ENCODE results near the gene SH2D1A.
"Not testable (repeated sequence)": the region's sequence is repeated elsewhere in the genome, so short reads cannot be mapped to it uniquely, and the experiment has no call there.

The SH2D1A gene

DNA sequence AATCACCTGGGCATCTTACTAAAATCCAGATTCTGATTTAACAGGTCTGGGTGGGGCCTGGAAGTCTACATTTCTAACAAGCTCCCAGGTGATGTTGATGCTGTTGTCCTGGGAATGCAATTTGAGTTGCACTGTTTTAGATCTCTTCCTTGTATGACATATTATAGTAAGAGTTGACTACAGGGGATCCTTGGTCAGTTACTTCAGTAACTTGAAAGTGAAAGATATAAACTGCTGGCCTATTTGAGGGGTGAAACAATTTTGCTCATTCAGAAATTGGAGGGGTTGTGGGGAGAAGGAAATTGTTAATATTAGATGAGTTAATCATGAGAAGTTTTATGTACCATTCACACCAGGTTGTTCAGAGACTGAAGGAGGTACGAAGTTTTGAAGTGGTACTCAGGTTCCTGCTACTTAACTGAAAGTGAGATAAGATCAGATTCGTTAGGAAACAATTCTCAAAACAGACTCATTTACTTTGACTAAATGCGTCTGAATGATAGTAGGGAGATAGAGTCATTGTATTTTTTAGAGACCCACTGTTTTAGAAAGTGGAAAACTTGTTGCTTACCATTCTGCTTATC is 12.5 kb downstream of the SH2D1A start:
- no peak for DNase-seq

DNA sequence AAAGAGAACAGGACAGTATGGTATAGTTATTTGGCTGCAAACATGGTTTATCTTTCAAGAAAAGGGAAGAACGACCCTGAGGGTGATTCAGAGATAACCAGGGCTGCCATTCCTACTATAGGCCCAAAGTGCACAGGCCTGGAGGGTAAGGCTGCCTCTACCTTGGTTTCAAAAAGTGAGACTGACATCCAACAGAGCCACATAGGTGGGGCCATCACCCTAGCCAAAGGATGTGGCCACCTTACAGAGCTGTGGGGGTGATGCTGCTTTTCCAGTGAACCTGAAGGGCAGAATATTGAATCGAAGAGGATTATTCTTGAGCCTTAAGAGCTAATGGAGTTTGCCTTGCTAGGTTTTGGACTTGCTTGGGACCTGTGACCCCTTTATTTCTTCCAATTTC is 15.7 kb downstream of the SH2D1A start:
- no peak for DNase-seq

DNA sequence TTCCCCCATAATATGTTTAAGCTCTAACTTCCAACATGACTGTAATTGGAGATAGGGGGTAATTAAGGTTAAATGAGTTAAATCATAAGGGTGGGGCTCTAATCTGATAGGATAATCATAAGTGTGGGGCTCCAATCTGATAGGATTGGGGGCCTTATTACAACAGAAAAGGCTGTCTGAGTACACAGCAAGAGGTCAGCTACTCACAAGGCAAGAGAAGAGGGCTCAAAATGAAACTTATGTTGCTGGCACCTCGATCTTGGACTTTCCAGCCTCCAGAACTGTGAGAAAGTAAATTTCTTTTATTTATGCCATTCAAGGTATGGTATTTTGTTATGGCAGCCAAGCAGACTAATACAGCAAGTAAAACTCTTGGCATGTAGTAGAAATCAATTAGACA is 16.4 kb downstream of the SH2D1A start:
- no peak for DNase-seq

DNA sequence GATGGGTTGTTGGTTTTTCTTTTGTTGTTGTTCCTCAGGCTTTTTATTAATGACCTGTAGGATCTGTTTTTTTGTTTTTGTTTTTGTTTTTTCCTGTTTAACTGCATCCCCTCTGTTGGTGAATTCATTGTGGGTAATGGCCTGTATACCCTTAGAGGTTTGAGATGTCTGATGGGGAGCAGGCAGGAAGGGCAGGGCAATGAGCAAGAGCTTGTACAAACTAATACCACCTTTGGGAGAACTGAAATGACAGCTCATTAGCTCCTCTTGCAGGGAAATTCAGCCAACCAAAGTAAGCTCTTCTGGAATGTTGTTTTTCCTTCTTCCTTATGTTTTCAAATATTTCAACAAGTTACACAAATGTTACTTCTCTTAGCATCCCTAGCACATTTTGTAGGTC is 23.4 kb downstream of the SH2D1A start:
- DNase-seq: no peak

DNA sequence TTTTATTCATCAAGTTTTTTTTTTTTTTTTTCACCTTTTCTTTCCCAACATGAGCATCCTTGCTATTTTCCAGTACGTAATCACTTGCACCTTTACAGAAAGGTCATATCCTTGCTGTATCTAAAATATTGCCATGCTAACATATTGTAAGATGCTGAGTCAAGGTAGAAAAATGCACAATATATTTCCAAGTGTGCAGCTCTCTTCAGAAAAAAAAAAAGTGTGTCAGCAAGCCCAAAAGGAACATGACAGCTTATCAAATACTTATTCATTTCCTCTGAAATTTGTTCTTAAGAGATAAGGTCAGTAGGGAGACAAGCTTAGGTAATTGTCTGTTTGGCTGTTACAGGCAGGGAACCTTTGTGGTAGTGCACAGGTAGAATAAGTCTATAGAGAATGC is 27.0 kb downstream of the SH2D1A start:
- DNase-seq: no peak

DNA sequence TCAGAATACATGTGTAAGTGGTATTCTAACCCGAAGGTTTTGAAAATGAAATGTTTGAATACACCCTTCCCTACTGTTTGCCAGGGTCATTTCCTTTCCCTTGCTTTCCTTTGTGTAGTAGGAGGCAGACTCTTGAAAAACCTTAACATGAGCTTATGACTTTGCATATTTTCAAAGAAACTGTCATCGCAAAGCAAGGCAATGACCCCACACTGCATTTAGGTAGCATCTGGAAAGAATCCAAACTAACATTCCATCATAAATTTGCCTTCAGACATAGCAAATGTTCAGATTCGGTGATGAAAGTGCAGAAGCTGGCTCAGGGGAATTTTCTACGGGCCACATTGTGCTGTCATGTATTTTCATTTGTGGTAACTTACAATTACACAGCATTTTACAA is 32.3 kb downstream of the SH2D1A start:
- DNase-seq: no peak

DNA sequence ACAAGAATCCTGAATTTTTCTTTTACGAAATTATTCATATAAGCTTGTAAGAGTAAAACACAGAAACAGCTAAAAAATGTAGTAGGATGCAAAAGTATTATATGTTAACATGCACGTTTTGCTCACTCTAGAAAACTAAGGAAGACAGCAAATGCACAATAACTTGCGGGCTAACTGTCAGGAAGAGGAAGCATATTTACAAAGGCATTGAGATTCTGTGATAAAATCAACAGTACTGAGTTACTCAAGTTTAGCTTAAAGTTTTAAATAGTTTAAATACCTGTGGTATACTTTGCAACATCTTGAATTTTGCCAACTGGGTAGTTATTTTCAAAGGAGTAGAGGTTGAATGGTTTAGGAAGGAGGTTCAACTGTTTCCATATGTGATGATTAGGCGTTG is 37.0 kb downstream of the SH2D1A start:
- DNase-seq: no peak

DNA sequence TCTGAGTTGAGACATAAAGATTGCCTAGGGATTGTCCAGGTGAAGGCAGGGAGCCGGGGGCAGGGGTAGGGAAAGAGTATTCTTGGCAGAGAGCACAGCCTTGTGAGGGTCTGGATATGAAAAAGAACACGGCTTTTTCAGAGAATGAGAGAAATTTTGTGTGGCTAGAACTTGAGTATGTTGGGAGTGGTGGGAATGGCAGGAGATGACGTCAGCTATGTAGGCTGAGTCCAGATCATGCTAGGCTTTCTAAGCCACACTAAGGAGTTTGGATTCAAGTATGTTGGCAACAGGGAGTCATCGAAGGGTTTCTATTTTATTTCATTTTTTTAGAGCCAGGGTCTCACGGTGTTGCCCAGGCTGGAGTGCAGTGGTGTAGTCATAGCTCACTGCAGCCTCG is 40.0 kb downstream of the SH2D1A start:
- DNase-seq: no peak

DNA sequence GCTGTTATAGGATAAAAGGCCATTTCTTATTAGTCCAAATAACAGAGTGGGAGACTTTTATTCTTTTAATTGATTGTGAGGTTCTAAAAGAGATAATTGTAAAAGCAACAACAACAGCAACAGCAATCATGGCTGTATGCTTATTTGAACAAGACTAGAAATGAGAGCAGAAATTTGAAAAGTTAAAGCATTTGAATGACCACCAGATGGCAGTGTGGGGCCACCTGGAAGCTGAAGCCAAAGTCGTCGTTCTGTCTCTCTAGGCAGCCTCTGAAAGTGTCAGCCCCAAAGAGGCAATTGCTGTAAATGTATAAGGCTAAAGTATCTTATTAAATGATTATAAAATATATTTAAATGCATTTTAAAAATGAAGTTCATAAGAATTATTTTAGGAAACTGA is 42.2 kb downstream of the SH2D1A start:
- no peak for DNase-seq

DNA sequence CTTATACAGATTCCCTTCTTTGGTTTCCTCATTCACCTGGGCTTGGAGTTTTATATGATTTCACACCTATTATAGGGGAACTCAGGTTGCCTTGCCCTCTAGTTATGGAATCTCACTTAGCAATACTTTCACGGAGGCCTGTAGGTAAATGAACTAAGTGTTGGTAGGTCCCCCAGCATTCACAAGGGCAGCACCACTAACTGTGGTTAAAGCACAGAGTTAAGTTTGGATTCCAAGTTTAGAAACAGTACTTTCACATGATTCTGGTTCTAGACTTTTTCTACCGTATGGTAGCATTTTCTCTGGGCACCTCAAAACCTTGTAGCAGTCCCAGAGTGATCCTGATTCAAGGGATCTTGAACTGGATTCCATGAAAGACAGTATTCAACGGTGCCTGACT is 46.4 kb downstream of the SH2D1A start:
- no peak for DNase-seq

DNA sequence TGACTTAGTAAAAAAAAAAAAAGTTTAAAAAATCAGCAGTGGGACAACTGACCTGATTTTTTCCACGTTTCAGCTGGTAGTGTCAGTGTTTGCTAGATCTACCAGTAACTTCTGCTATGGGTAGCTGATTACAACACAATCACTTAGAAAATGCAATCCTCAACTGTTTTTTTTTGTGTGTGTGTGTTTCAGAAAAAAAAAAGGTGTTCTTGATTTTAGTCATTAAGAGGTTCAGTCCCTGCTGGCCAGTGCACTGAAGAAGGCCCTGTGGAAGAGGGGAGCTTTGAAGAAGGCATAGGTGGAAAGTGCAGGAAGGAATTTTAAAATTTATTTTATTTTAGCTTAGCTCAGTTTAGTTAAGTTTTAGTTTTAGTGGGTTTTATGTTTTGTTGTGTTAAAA is 46.9 kb downstream of the SH2D1A start:
- DNase-seq: no peak

DNA sequence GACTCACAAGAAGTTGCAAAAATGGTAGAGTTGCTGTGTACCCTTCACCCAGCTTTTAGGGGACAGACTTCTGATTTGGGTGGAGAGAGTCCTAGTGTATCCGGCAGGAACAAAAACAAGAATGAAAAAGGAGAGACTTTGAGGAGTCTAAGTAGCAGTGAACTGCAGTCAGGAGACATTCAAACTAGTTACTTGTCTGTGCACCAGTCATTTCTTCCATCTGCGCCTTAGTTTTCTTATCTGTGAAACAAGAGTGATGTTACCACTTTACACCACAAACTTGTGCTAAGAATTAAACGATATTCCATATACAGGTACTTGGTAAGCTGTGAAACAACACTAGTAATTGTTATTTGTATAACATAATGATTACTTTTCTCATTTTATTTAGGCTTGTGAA is 47.3 kb downstream of the SH2D1A start:
- DNase-seq: no peak

DNA sequence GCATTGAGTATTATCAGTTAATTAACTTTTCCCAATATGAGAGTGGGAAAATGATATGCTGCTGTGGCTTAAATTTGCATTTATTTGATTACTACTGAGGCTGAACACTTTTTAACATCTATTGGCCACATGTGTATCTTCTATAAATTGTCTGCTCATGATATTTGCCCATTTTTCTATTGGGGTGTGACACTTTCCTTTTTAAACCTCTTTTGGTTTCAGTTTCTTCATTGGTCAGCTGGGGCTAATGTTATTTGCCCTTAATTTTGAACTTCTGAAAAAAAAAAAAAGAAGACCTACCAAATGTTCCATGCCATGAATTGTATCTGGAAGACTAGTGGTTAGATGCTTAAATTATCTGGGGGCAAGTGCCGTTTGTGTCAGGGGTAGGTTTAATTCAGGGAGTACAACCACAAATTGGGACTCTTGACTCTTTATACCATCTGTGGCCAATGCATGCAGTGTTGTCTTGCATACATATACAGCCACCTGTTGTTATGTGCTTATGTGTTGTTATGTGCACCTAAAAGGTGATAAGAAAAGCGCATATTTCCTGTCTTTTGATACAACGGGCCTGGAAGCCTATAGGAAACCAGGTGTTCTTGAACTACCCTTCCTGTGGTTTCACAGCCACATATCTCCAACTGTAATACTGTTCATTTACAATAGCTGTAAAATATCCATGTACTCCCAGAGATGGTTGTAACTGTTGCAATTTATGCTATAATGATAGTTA is 49.0 kb downstream of the SH2D1A start:
- no peak for DNase-seq

DNA sequence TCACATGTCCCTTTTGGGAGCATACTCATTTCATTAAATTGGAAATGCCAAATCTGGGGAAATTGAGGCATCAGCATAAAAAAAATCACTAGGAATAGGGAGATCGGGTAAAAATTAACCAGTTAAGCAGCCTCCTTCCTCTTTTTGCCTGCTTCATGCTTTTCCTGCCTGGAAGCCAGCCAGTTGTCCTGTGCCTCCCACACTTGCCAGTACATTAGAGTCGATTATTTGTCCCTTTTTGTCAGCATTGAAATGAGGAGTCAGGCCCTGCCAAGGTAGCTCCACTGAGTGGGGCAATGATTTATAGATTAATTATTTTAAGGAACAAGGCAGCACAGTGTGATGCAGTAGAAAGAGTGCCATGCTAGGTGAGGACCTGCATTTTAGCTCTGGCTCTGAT is 55.3 kb downstream of the SH2D1A start:
- no peak for DNase-seq

DNA sequence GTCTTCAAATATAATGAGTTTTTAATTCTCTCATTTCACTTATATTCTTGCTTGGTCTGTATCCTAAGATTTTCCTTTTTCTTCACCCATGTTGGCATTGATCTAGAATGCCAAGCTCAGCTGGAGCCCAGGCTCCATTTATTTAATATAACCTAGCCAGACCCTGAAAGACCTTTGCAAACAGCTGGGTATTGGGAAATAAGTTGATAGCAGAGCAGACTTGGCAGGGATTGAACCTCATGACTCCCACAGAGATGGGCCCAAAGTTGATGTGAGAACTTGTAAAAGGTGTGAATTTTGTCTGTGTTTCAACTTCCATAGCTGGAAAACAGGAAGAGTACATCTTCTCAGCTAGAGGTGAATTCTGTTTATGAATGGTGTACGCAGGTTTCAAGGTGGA is 59.5 kb downstream of the SH2D1A start:
- no peak for DNase-seq

DNA sequence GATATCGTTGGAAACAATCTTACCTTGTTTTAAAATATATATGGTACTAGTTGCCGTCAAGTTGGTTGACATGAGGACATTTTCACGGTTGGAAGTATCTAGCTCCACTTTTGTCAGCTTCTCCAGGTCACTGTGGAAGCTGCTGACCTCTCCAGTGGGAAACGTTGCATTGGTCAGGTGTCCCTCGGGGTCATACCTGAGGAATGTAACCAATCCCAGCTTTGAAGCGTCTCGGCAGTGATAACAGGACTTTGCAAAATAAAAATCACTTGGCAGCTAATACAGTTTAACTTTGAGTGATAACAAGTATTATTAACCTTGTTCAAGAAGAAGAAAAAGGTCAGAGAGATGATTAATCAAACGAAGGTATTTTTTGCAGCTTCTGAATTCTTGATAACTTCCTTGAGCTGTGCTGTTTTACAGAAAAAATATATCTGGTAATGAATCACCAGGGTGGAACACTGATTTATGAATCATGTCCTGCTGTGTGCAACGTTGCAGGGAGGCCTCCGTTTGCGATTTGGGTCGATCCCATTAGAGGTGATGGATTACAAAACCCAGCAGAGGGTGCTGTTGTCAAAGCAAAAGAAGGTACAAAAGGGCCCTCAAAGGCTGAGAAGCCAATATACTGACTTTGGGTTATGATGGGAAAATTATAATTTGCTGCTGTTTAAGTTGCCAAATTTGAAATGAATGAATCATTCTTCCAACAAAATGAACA is 60.1 kb downstream of the SH2D1A start:
- peak; percentile 32 for DNase-seq

DNA sequence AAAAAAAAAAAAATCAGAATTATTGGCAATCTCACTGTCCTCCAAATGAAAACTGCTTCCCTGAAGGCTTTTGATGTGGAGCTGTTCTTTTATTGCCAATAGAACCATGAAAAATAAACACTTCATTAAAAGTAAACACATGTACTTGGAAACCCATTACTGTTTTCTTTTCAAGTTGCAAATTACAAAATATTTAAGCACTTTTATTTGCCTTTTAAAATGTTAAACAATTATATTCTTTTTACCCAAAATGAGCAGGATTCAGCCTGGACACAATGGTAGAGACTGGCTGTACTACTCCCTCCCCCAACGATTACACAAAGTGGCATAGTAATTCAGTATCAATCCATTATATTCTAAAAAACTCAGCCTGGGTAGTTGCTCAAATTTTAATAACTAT is 60.9 kb downstream of the SH2D1A start:
- DNase-seq: no peak

DNA sequence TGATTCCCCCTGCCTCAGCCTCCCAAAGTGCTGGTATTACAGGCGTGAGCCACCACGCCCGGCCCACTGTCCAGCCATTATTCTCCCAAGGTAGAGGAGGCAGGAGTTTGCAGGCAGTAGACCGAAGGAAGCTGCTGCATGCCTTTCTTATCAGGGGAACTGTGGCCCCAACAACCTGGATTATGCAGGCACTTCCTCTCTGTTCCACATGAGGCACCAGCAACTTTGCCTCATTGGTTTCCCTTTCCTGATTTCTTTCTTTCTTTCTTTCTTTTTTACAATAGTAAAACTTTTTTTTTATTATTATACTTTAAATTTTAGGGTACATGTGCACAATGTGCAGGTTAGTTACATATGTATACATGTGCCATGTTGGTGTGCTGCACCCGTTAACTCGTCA is 62.0 kb downstream of the SH2D1A start:
- not testable (repeated sequence) for DNase-seq

DNA sequence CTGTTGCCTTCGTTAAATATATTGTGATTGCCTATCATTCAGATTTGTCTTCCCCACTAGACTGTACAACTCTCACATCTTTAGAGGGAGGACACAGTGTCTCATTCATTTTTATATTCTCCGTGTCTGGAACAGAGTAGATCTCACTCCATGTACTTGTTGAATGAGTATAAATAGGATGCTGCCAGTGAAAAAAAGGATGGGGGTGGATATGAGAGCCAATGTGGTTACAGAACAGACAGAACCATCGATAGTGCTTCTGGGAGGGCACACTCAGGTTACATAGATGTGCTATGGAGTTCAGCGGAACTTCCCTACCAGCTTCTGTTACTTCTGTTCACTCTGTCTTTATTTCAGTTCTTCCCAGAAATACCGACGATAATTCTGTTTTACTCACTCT is 66.9 kb downstream of the SH2D1A start:
- no peak for DNase-seq

DNA sequence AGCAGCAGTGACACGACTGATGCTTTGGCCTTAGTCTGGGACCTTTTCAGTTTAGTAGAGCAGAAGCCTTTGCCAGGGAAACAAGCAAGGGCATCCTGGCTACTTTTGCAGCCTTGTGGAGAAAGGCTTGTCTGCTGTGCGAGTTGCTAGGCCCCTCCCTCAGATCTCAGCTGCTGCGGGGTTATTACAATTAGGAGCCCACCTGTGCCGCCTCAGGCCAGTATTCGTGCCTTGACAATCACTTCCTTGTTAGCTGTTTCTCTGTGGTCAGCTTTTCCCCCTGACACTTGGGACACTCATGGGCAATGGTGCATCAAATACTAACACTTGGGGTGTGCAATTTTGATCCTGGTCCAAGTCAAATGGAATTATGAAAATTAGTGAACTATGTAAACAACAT is 67.9 kb downstream of the SH2D1A start:
- DNase-seq: no peak

DNA sequence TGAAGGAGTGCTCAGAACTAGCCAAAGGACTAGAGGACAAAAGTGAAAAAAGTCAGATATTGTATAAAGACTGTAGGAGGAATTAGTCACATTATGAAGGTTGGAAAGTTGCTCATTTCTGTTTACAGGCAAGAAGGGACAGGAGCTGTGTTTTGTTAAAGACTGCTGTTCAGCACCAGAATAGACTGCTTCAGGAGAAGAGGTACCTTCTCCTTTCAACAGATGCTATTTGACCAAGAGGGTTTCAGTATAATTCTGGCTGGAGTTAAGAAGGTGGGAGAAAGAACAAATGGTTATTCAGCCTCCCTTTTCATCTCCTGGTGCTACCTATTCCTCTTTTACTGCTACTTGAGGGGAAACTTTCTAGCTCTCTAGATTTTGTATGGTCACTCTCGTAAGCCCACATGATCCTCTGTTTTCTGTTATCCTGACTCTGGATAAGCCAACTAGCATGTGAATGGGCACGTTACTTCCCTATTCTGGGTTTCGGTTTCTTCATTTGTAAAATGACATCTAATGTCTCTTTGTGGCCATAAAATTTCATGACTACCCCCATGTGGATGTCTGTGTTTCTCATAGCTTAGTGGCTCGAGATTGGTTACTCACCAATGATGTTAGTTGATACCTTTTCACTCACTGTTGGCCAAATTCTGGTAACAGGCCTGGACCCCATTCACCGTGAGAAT is 68.9 kb downstream of the SH2D1A start:
- DNase-seq: no peak

DNA sequence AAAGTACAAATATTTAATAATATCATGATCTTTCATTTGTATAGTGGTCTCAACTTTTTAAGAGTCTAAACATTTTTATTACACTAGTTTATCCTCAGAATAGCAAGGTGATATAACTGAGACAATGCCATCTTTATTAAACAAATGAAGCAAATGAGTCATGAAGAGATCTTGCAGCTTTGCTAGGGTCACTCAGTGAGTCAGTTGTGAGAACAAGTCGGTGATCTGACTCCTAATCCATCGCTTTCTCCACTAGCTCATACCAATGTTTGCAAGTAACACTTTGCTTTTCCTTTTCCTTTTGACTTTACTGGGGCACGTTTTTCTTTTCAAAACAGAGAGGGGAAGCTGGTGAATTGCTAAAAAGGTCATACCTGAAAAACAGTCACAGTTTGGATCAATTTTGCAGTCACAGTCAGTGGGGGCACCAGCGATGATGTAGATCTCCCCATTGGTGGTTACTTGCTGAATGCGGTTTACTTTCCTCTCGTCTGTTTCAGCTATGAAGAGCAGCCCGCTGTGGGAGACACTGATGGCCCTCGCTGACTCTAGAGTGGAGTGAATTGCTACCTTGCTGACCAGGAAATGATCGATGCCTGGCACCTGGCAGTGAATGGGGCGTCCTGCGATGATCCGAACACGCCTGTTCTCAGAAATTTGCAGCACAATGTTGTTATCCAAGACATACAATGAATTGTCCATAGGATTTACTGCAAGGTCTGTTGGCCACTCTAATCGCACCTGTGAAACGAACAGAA is 75.7 kb downstream of the SH2D1A start:
- DNase-seq: no peak
